SK-N-SH (cell line): Measurements from ENCODE around the gene RNF130.
"Not testable (repeated sequence)": the region's sequence is repeated elsewhere in the genome, so short reads cannot be mapped to it uniquely, and the experiment has no call there.

Source experiments
- CTCF ChIP-seq: fragments of 200-600 bp; sonication (generic); IDR thresholded peaks from 2 replicates; pipeline ENCODE4 v1.6.1; 2017; ENCODE audit warnings: antibody characterized with exemption, mild to moderate bottlenecking, moderate library complexity
- EP300 ChIP-seq, 2 experiments: IDR thresholded peaks; 2 replicates each; pipeline versions ENCODE4 v1.4.0 to v1.6.1; 2012; ENCODE audit warnings: borderline replicate concordance in 1 of 2, low read depth in 1 of 2, low read length in 1 of 2
- FOSL2 ChIP-seq: IDR thresholded peaks from 2 replicates; pipeline ENCODE4 v1.4.0; 2012; ENCODE audit warnings: low read depth, mild to moderate bottlenecking, moderate library complexity, borderline replicate concordance
- FOXM1 ChIP-seq: IDR thresholded peaks from 2 replicates; pipeline ENCODE4 v1.4.0; 2012; ENCODE audit warnings: low read depth, mild to moderate bottlenecking
- NFIC ChIP-seq: IDR thresholded peaks from 2 replicates; pipeline ENCODE4 v1.4.0; 2012; ENCODE audit warnings: borderline replicate concordance
- POLR2AphosphoS5 ChIP-seq: IDR thresholded peaks from 2 replicates; pipeline ENCODE4 v1.6.1; 2012; ENCODE audit warnings: low read depth, low read length
- REST ChIP-seq: IDR thresholded peaks from 2 replicates; pipeline ENCODE4 v1.6.1; 2012; ENCODE audit warnings: mild to moderate bottlenecking, low read depth, low read length, moderate library complexity
- TAF1 ChIP-seq: IDR thresholded peaks from 2 replicates; pipeline ENCODE4 v1.6.1; 2012; ENCODE audit warnings: low read depth, mild to moderate bottlenecking, low read length, moderate library complexity, borderline replicate concordance
- TF ChIP-seq, protein P1 (sequence below): fragments of 150-350 bp; IDR thresholded peaks from 2 replicates; pipeline ENCODE4 v1.6.1; 2016; ENCODE audit warnings: mild to moderate bottlenecking, low read depth, low read length

GRCh38 chr5:179959118-179959517 lies 112.4 kb downstream of the RNF130 start:
- TF ChIP-seq REST; POLR2AphosphoS5; CTCF; TAF1; FOXM1; NFIC; FOSL2; EP300 (IDR thresholded peaks at IDR 0.05; ENCODE audit: borderline replicate concordance in 1 of 2, low read depth in 1 of 2, low read length in 1 of 2): not testable (repeated sequence)
- TF ChIP-seq, protein P1, sequence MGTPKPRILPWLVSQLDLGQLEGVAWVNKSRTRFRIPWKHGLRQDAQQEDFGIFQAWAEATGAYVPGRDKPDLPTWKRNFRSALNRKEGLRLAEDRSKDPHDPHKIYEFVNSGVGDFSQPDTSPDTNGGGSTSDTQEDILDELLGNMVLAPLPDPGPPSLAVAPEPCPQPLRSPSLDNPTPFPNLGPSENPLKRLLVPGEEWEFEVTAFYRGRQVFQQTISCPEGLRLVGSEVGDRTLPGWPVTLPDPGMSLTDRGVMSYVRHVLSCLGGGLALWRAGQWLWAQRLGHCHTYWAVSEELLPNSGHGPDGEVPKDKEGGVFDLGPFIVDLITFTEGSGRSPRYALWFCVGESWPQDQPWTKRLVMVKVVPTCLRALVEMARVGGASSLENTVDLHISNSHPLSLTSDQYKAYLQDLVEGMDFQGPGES = not testable (repeated sequence)
